CD8-positive, alpha-beta memory T cell (primary cell): ENCODE measurements around the gene CREB5. TPM values are rescaled to one million over a fixed set of nuclear protein-coding genes. Genes with fewer than 3 reads are reported as not detected.

ENCODE experiments used
- CTCF ChIA-PET: fragments of 350-600 bp; sonication (Branson Sonifier 250); formaldehyde crosslinking; loops from one replicate; lab custom pipeline; 2021; ENCODE audit warnings: antibody characterized with exemption; lab: Charles Lee
- POLR2A ChIA-PET: fragments of 350-600 bp; sonication (Branson Sonifier 250); formaldehyde crosslinking; loops from one replicate; lab custom pipeline; 2021; ENCODE audit warnings: antibody characterized with exemption; lab: Charles Lee
- DNase-seq, 5 donors: peaks; one replicate each; pipeline versions ENCODE4 v3.0.0 to v3.0.0-alpha.2; 2020 to 2022; ENCODE audit warnings: mixed read lengths in 1 of 5
- H3K27ac ChIP-seq: one replicate; pipeline ENCODE4 v1.7.0; 2013; ENCODE audit warnings: low read depth, mild to moderate bottlenecking, low read length, moderate library complexity
- H3K27me3 ChIP-seq: 2 replicates; pipeline ENCODE4 v1.7.0; 2013; ENCODE audit warnings: low read length, mild to moderate bottlenecking; ENCODE audit not compliant: insufficient read depth, poor library complexity, severe bottlenecking
- H3K36me3 ChIP-seq: 2 replicates; pipeline ENCODE4 v1.7.0; 2013; ENCODE audit warnings: mild to moderate bottlenecking, low read length, moderate library complexity; ENCODE audit not compliant: insufficient read depth
- H3K4me1 ChIP-seq: 2 replicates; pipeline ENCODE4 v1.7.0; 2013; ENCODE audit warnings: mild to moderate bottlenecking, low read length, moderate library complexity; ENCODE audit not compliant: insufficient read depth
- H3K4me3 ChIP-seq: 2 replicates; pipeline ENCODE4 v1.7.0; 2013; ENCODE audit warnings: mild to moderate bottlenecking, low read length
- H3K9me3 ChIP-seq: 2 replicates; pipeline ENCODE4 v1.7.0; 2013; ENCODE audit warnings: mild to moderate bottlenecking, low read length
- H3K27ac Mint-ChIP-seq, 8 donors: one replicate each; pipeline ENCODE4 v1.8.0; 2020 to 2021; ENCODE audit warnings: mixed read lengths in 8 of 8, mild to moderate bottlenecking in 6 of 8, inconsistent platforms in 3 of 8, moderate library complexity in 3 of 8
- H3K27me3 Mint-ChIP-seq, 2 donors: one replicate each; pipeline ENCODE4 v1.8.0; 2020 to 2021; ENCODE audit warnings: mixed read lengths in 2 of 2, mild to moderate bottlenecking in 1 of 2, moderate library complexity in 1 of 2
- H3K36me3 Mint-ChIP-seq, 3 donors: one replicate each; pipeline ENCODE4 v1.8.0; 2020 to 2021; ENCODE audit warnings: mixed read lengths in 3 of 3, inconsistent platforms in 1 of 3, mild to moderate bottlenecking in 1 of 3
- H3K4me1 Mint-ChIP-seq, 3 donors: one replicate each; pipeline ENCODE4 v1.8.0; 2020 to 2021; ENCODE audit warnings: mixed read lengths in 3 of 3, inconsistent platforms in 1 of 3, mild to moderate bottlenecking in 1 of 3
- H3K4me3 Mint-ChIP-seq, 7 donors: one replicate each; pipeline ENCODE4 v1.8.0; 2020 to 2021; ENCODE audit warnings: mixed read lengths in 7 of 7, mild to moderate bottlenecking in 6 of 7, moderate library complexity in 4 of 7, inconsistent platforms in 2 of 7
- H3K9me3 Mint-ChIP-seq, 5 donors: one replicate each; pipeline ENCODE4 v1.8.0; 2020 to 2022; ENCODE audit warnings: mixed read lengths in 5 of 5, mild to moderate bottlenecking in 3 of 5, moderate library complexity in 2 of 5, inconsistent platforms in 1 of 5
- polyA plus RNA-seq: library from polyadenylated mRNA; unstranded; fragments of 300-500 nt; fragmentation: Illumina TruSeq; gene quantifications from one replicate; pipeline ENCODE4 v1.2.3, GENCODE V29; 2021
- total RNA-seq, 2 experiments: library from RNA; stranded (reverse); gene quantifications; one replicate each; pipeline ENCODE4 v1.2.3, GENCODE V29; 2021

Gene CREB5
- total and polyA plus RNA-seq, 3 experiments from 2014 or later = not detected

GRCh38 chr7:28759475-28759971 lies 347.2 kb downstream of the CREB5 start:
- no peak overlapping the region for H3K27ac Mint-ChIP-seq

GRCh38 chr7:28761505-28761904 lies 349.2 kb downstream of the CREB5 start:
- CTCF ChIA-PET = no interaction called here
- H3K9me3 ChIP-seq = no peaks in the 10 kb centered on the region
- POLR2A ChIA-PET = no interaction called here
- no peaks in the 10 kb centered on the region for H3K27me3 ChIP-seq
- Mint-ChIP-seq H3K9me3 (peaks cover 0 to 3% (median 0%) of the 10 kb centered on the region in 5 donors), H3K36me3 (no peaks in the 10 kb centered on the region), H3K4me1 (no peaks in the 10 kb centered on the region), H3K4me3 (no peak overlapping the region), H3K27me3 (no peaks in the 10 kb centered on the region), H3K27ac (no peak overlapping the region)
- H3K4me3 ChIP-seq = no peak overlapping the region
- no peaks in the 10 kb centered on the region for H3K36me3 ChIP-seq
- no peaks in the 10 kb centered on the region for H3K4me1 ChIP-seq
- no peak for DNase-seq
- H3K27ac ChIP-seq = no peak overlapping the region

More at GRCh38 chr7:28759475-28759971, 347.2 kb downstream of the CREB5 start:
- Mint-ChIP-seq H3K4me1 (no peaks in the 10 kb centered on the region), H3K4me3 (no peak overlapping the region), H3K9me3 (peaks cover 0 to 3% (median 0%) of the 10 kb centered on the region in 5 donors), H3K27me3 (peaks cover 0 to 4% of the 10 kb centered on the region in 2 donors), H3K36me3 (no peaks in the 10 kb centered on the region)
- POLR2A ChIA-PET = no interaction called here
- DNase-seq = no peak
- Histone ChIP-seq H3K36me3 (no peaks in the 10 kb centered on the region), H3K27me3 (no peaks in the 10 kb centered on the region), H3K27ac (no peak overlapping the region), H3K4me3 (no peak overlapping the region), H3K9me3 (no peaks in the 10 kb centered on the region), H3K4me1 (no peaks in the 10 kb centered on the region)
- CTCF ChIA-PET = no interaction called here

- no peaks in the 10 kb centered on the region for H3K27me3 ChIP-seq
- no peaks in the 10 kb centered on the region for H3K9me3 ChIP-seq
- no peak overlapping the region for H3K4me3 Mint-ChIP-seq
- no peak overlapping the region for H3K4me3 ChIP-seq
- no peak for DNase-seq
- H3K4me1 ChIP-seq = no peaks in the 10 kb centered on the region
- H3K4me1 Mint-ChIP-seq = no peaks in the 10 kb centered on the region
- H3K27ac Mint-ChIP-seq = no peak overlapping the region
- ChIA-PET CTCF (no interaction called here), POLR2A (no interaction called here)
- H3K27me3 Mint-ChIP-seq = no peaks in the 10 kb centered on the region
- H3K36me3 Mint-ChIP-seq = no peaks in the 10 kb centered on the region
- H3K9me3 Mint-ChIP-seq = peaks cover 0 to 3% (median 0%) of the 10 kb centered on the region in 5 donors
- H3K36me3 ChIP-seq = no peaks in the 10 kb centered on the region
- no peak overlapping the region for H3K27ac ChIP-seq
Measured at GRCh38 chr7:28762651-28763050, 350.3 kb downstream of the CREB5 start.

GRCh38 chr7:28766359-28766758 lies 354.0 kb downstream of the CREB5 start:
- Mint-ChIP-seq H3K27ac (no peak overlapping the region), H3K27me3 (peaks cover 0 to 3% of the 10 kb centered on the region in 2 donors), H3K36me3 (no peaks in the 10 kb centered on the region), H3K9me3 (peaks cover 0 to 4% (median 0%) of the 10 kb centered on the region in 5 donors), H3K4me1 (no peaks in the 10 kb centered on the region), H3K4me3 (no peak overlapping the region)
- POLR2A ChIA-PET = no interaction called here
- DNase-seq = no peak
- Histone ChIP-seq H3K9me3 (no peaks in the 10 kb centered on the region), H3K4me3 (no peak overlapping the region), H3K27ac (no peak overlapping the region), H3K27me3 (no peaks in the 10 kb centered on the region), H3K4me1 (no peaks in the 10 kb centered on the region), H3K36me3 (no peaks in the 10 kb centered on the region)
- CTCF ChIA-PET = no interaction called here

- POLR2A ChIA-PET = no interaction called here
Measured at GRCh38 chr7:28767356-28767755, 355.0 kb downstream of the CREB5 start.

GRCh38 chr7:28768577-28769147 lies 356.3 kb downstream of the CREB5 start:
- ChIA-PET POLR2A (no interaction called here), CTCF (no interaction called here)
- peaks cover 0 to 7% (median 0%) of the 10 kb centered on the region in 5 donors for H3K9me3 Mint-ChIP-seq

More at GRCh38 chr7:28767356-28767755, 355.0 kb downstream of the CREB5 start:
- Histone ChIP-seq H3K4me3 (no peak overlapping the region), H3K36me3 (no peaks in the 10 kb centered on the region), H3K9me3 (no peaks in the 10 kb centered on the region), H3K27ac (no peak overlapping the region), H3K27me3 (no peaks in the 10 kb centered on the region), H3K4me1 (no peaks in the 10 kb centered on the region)
- no peak for DNase-seq
- Mint-ChIP-seq H3K27me3 (peaks cover 0 to 3% of the 10 kb centered on the region in 2 donors), H3K9me3 (peaks cover 0 to 7% (median 0%) of the 10 kb centered on the region in 5 donors), H3K4me3 (no peak overlapping the region), H3K36me3 (no peaks in the 10 kb centered on the region), H3K4me1 (no peaks in the 10 kb centered on the region), H3K27ac (no peak overlapping the region)
- CTCF ChIA-PET = no interaction called here

GRCh38 chr7:28771906-28772622 lies 359.7 kb downstream of the CREB5 start:
- Histone ChIP-seq H3K27me3 (no peaks in the 10 kb centered on the region), H3K9me3 (no peaks in the 10 kb centered on the region), H3K36me3 (no peaks in the 10 kb centered on the region), H3K4me1 (no peaks in the 10 kb centered on the region), H3K4me3 (no peak overlapping the region), H3K27ac (no peak overlapping the region)
- Mint-ChIP-seq H3K9me3 (peaks cover 0 to 7% (median 0%) of the 10 kb centered on the region in 5 donors), H3K27ac (no peak overlapping the region), H3K27me3 (peaks cover 0 to 5% of the 10 kb centered on the region in 2 donors), H3K36me3 (no peaks in the 10 kb centered on the region), H3K4me1 (no peaks in the 10 kb centered on the region), H3K4me3 (no peak overlapping the region)
- DNase-seq = no peak
- ChIA-PET CTCF (no interaction called here), POLR2A (interaction anchor here (0.6 kb wide), 1 partner anchor 943 kb away, joined by 5 read pairs; no protein-coding TSS in a partner anchor)

More at GRCh38 chr7:28768577-28769147, 356.3 kb downstream of the CREB5 start:
- Histone ChIP-seq H3K9me3 (no peaks in the 10 kb centered on the region), H3K4me3 (no peak overlapping the region), H3K27ac (no peak overlapping the region), H3K4me1 (no peaks in the 10 kb centered on the region), H3K36me3 (no peaks in the 10 kb centered on the region), H3K27me3 (no peaks in the 10 kb centered on the region)
- Mint-ChIP-seq H3K4me3 (no peak overlapping the region), H3K4me1 (no peaks in the 10 kb centered on the region), H3K27me3 (peaks cover 0 to 3% of the 10 kb centered on the region in 2 donors), H3K36me3 (no peaks in the 10 kb centered on the region), H3K27ac (no peak overlapping the region)
- DNase-seq = no peak

- peaks cover 0 to 4% (median 0%) of the 10 kb centered on the region in 5 donors for H3K9me3 Mint-ChIP-seq
- peaks cover 0 to 5% of the 10 kb centered on the region in 2 donors for H3K27me3 Mint-ChIP-seq
- Histone ChIP-seq H3K36me3 (no peaks in the 10 kb centered on the region), H3K27me3 (no peaks in the 10 kb centered on the region), H3K9me3 (no peaks in the 10 kb centered on the region), H3K4me1 (no peaks in the 10 kb centered on the region), H3K4me3 (no peak overlapping the region), H3K27ac (no peak overlapping the region)
- ChIA-PET CTCF (no interaction called here), POLR2A (no interaction called here)
- no peaks in the 10 kb centered on the region for H3K4me1 Mint-ChIP-seq
- H3K27ac Mint-ChIP-seq = no peak overlapping the region
- no peaks in the 10 kb centered on the region for H3K36me3 Mint-ChIP-seq
- no peak overlapping the region for H3K4me3 Mint-ChIP-seq
- no peak for DNase-seq
Measured at GRCh38 chr7:28773423-28774145, 361.3 kb downstream of the CREB5 start.
